ENCODE data around the gene GNAZ. TPM values are rescaled to one million over a fixed set of nuclear protein-coding genes. Genes with fewer than 3 reads are reported as not detected.

GNAZ gene
- total and polyA plus RNA-seq, 12 donors = 3.0 to 70.8 (median 9.4) TPM

GRCh38 chr22:23075525-23076216 is 5.4 kb downstream of the GNAZ start:
- intact Hi-C loops (cut with DNase I) = loop anchor here in 1 of 2 donors (10.0 kb wide), 2 partner anchors 61 to 79 kb away; no protein-coding TSS in a partner anchor
- peak overlapping the region in 1 of 5 donors; percentile 7 for H3K27ac ChIP-seq
- no peak overlapping the region for H3K4me3 ChIP-seq
- no peaks in the 10 kb centered on the region for H3K27me3 ChIP-seq
- TF ChIP-seq CTCF (IDR thresholded peaks at IDR 0.05) (no peak), POLR2A (IDR thresholded peaks at IDR 0.05) (no peak)
- H3K36me3 ChIP-seq (replicated peaks in 1 of 2) = no peaks in the 10 kb centered on the region
- peaks cover 11 to 37% of the 10 kb centered on the region in 2 donors for H3K4me1 ChIP-seq (replicated peaks in 1 of 2)
- WGBS, 4 donors = 52 to 64% (median 59%) methylated on average over 8 to 9 of the region's 9 CpGs
- H3K9me3 ChIP-seq (replicated peaks in 1 of 3) = no peaks in the 10 kb centered on the region
- DNase-seq = peak in 4 of 7 donors; percentile 53 to 63 (median 58)

- H3K4me3 ChIP-seq = no peak overlapping the region
- intact Hi-C loops (cut with DNase I) = loop anchor here in 1 of 2 donors (10.0 kb wide), 2 partner anchors 62 to 78 kb away; no protein-coding TSS in a partner anchor
- H3K27ac ChIP-seq = peak overlapping the region in 1 of 5 donors; percentile 67
- WGBS, 4 donors = 93 to 96% (median 96%) methylated on average over 10 of the region's 10 CpGs
- H3K27me3 ChIP-seq = no peaks in the 10 kb centered on the region
- no peak for TF ChIP-seq POLR2A (IDR thresholded peaks at IDR 0.05)
- no peak for TF ChIP-seq CTCF (IDR thresholded peaks at IDR 0.05)
- no peaks in the 10 kb centered on the region for H3K36me3 ChIP-seq (replicated peaks in 1 of 2)
- DNase-seq = no peak
- H3K4me1 ChIP-seq (replicated peaks in 1 of 2) = peaks cover 8 to 32% of the 10 kb centered on the region in 2 donors
- no peaks in the 10 kb centered on the region for H3K9me3 ChIP-seq (replicated peaks in 1 of 3)
These were observed 6.7 kb downstream of the GNAZ start for GRCh38 chr22:23076896-23077572.

- Histone ChIP-seq H3K27me3 (no peaks in the 10 kb centered on the region), H3K27ac (peak overlapping the region in 1 of 5 donors; percentile 67), H3K4me3 (no peak overlapping the region), H3K4me1 (replicated peaks in 1 of 2) (peaks cover 8 to 32% of the 10 kb centered on the region in 2 donors), H3K36me3 (replicated peaks in 1 of 2) (no peaks in the 10 kb centered on the region), H3K9me3 (replicated peaks in 1 of 3) (no peaks in the 10 kb centered on the region)
- DNase-seq = peak in 2 of 7 donors; percentile 42 to 69
- WGBS, 4 donors = 56 to 74% (median 67%) methylated on average over 8 to 11 of the region's 11 CpGs
- TF ChIP-seq CTCF (IDR thresholded peaks at IDR 0.05) (no peak), POLR2A (IDR thresholded peaks at IDR 0.05) (no peak)
- intact Hi-C loops (cut with DNase I) = loop anchor here in 1 of 2 donors (10.0 kb wide), 2 partner anchors 63 to 77 kb away; no protein-coding TSS in a partner anchor
These were observed 7.5 kb downstream of the GNAZ start for GRCh38 chr22:23077627-23078461.

- Histone ChIP-seq H3K27ac (peak overlapping the region in 1 of 5 donors; percentile 67), H3K4me1 (replicated peaks in 1 of 2) (peaks cover 8 to 32% of the 10 kb centered on the region in 2 donors), H3K4me3 (no peak overlapping the region), H3K27me3 (no peaks in the 10 kb centered on the region), H3K9me3 (replicated peaks in 1 of 3) (no peaks in the 10 kb centered on the region), H3K36me3 (replicated peaks in 1 of 2) (no peaks in the 10 kb centered on the region)
- 86 to 90% (median 87%) methylated on average over 2 to 3 of the region's 3 CpGs for WGBS, 4 donors
- intact Hi-C loops (cut with DNase I) = loop anchor here in 1 of 2 donors (10.0 kb wide), 2 partner anchors 64 to 76 kb away; no protein-coding TSS in a partner anchor
- TF ChIP-seq CTCF (IDR thresholded peaks at IDR 0.05) (no peak), POLR2A (IDR thresholded peaks at IDR 0.05) (no peak)
- DNase-seq = no peak
These were observed 8.1 kb downstream of the GNAZ start for GRCh38 chr22:23078462-23078787.
